ENCODE data around the gene MUS81.
"Not testable (repeated sequence)": the region's sequence is repeated elsewhere in the genome, so short reads cannot be mapped to it uniquely, and the experiment has no call there.

Gene MUS81

GRCh38 chr11:65844231-65844872 lies 15.9 kb upstream of the MUS81 start:
- DNase-seq (ENCODE audit: low read depth in 1 of 2, low spot score in 1 of 2) = no peak

- DNase-seq (ENCODE audit: low read depth in 1 of 2, low spot score in 1 of 2) = no peak
Measured at GRCh38 chr11:65847746-65848145, 12.5 kb upstream of the MUS81 start.

- not testable (repeated sequence) for DNase-seq (ENCODE audit: low read depth in 1 of 2, low spot score in 1 of 2)
Measured at GRCh38 chr11:65848693-65849092, 11.5 kb upstream of the MUS81 start.

GRCh38 chr11:65849366-65849765 lies 10.9 kb upstream of the MUS81 start:
- no peak for DNase-seq (ENCODE audit: low read depth in 1 of 2, low spot score in 1 of 2)

GRCh38 chr11:65849771-65850216 lies 10.4 kb upstream of the MUS81 start:
- DNase-seq (ENCODE audit: low read depth in 1 of 2, low spot score in 1 of 2) = no peak

GRCh38 chr11:65850217-65851082 lies 9.8 kb upstream of the MUS81 start:
- no peak for DNase-seq (ENCODE audit: low read depth in 1 of 2, low spot score in 1 of 2)

- DNase-seq (ENCODE audit: low read depth in 1 of 2, low spot score in 1 of 2) = no peak
Measured at GRCh38 chr11:65851083-65851579, 9.1 kb upstream of the MUS81 start.

- no peak for DNase-seq (ENCODE audit: low read depth in 1 of 2, low spot score in 1 of 2)
Measured at GRCh38 chr11:65851811-65852507, 8.3 kb upstream of the MUS81 start.

- no peak for DNase-seq (ENCODE audit: low read depth in 1 of 2, low spot score in 1 of 2)
Measured at GRCh38 chr11:65852508-65853245, 7.6 kb upstream of the MUS81 start.

- DNase-seq (ENCODE audit: low read depth in 1 of 2, low spot score in 1 of 2) = no peak
Measured at GRCh38 chr11:65853246-65853979, 6.8 kb upstream of the MUS81 start.

GRCh38 chr11:65854161-65854592 lies 6.1 kb upstream of the MUS81 start:
- no peak for DNase-seq (ENCODE audit: low read depth in 1 of 2, low spot score in 1 of 2)

- DNase-seq (ENCODE audit: low read depth in 1 of 2, low spot score in 1 of 2) = no peak
Measured at GRCh38 chr11:65854852-65855837, 5.1 kb upstream of the MUS81 start.

GRCh38 chr11:65855927-65856363 lies 4.3 kb upstream of the MUS81 start:
- DNase-seq (ENCODE audit: low read depth in 1 of 2, low spot score in 1 of 2) = no peak

- peak; percentile 68 to 75 for DNase-seq (ENCODE audit: low read depth in 1 of 2, low spot score in 1 of 2)
Measured at GRCh38 chr11:65856689-65857499, 3.3 kb upstream of the MUS81 start.

- peak in 1 of 2 donors; percentile 52 for DNase-seq (ENCODE audit: low read depth in 1 of 2, low spot score in 1 of 2)
Measured at GRCh38 chr11:65857500-65857852, 2.8 kb upstream of the MUS81 start.

GRCh38 chr11:65857853-65858680 lies 2.2 kb upstream of the MUS81 start, which contains the start of gene CFL1:
Gene CFL1, minus strand, starts transcription at chr11:65858180. Its CDS starts 81 bp downstream, at chr11:65858099.
- peak; percentile 93 to 96 for DNase-seq (ENCODE audit: low read depth in 1 of 2, low spot score in 1 of 2)

GRCh38 chr11:65858681-65859087 lies 1.5 kb upstream of the MUS81 start:
- no peak for DNase-seq (ENCODE audit: low read depth in 1 of 2, low spot score in 1 of 2)

Measured in stimulated activated CD4-positive, alpha-beta T cell treated with anti-CD3 and anti-CD28 coated beads, Interleukin-15, amount 100 ng/mL, for 1 hour (primary cell).